Endothelial cell of umbilical vein (primary cell): ENCODE data around the gene CHCHD3.

ENCODE experiments used
- CTCF ChIP-seq, 2 donors: IDR thresholded peaks; 1 replicate in 1 of 2; 2 replicates in 1 of 2; pipeline ENCODE4 v1.5.1; 2011; ENCODE audit warnings: low read length in 2 of 2, mild to moderate bottlenecking in 2 of 2, moderate library complexity in 2 of 2, control low read depth in 1 of 2, inconsistent platforms in 1 of 2, low read depth in 1 of 2; ENCODE audit not compliant: insufficient read depth in 1 of 2; ENCODE audit errors: extremely low read depth in 1 of 2
- EZH2 ChIP-seq: IDR thresholded peaks from 2 replicates; pipeline ENCODE4 v1.6.1; 2012; ENCODE audit warnings: borderline replicate concordance, low read depth, mild to moderate bottlenecking, moderate library complexity, low read length, inconsistent platforms; ENCODE audit not compliant: severe bottlenecking
- FOS ChIP-seq: IDR thresholded peaks from 2 replicates; pipeline ENCODE4 v1.6.1; 2011; ENCODE audit warnings: mild to moderate bottlenecking, low read length, moderate library complexity, borderline replicate concordance; ENCODE audit not compliant: insufficient read depth
- MYC ChIP-seq: IDR thresholded peaks from one replicate; pipeline ENCODE4 v1.6.1; 2011; ENCODE audit warnings: mild to moderate bottlenecking, low read depth, low read length

- TF ChIP-seq MYC: no peak
- no peak for TF ChIP-seq CTCF (IDR thresholded peaks at IDR 0.05; ENCODE audit: extremely low read depth in 1 of 2, insufficient read depth in 1 of 2, low read depth in 1 of 2, low read length in 2 of 2)
- TF ChIP-seq EZH2: no peak
- TF ChIP-seq FOS: no peak
These were observed 58.4 kb downstream of the CHCHD3 start for GRCh38 chr7:133023370-133024071.
